K562 (cell line): Measurements from ENCODE around the gene ASCC1. TPM values are rescaled to one million over a fixed set of nuclear protein-coding genes. Genes with fewer than 3 reads are reported as not detected.

ENCODE experiments used
- ATAC-seq: fragments of 200-7000 bp; cut with Tn5 transposase; 3 replicates; pipeline ENCODE4 v1.9.1; 2020; ENCODE audit warnings: moderate library complexity
- BruUV-seq: library from RNA; stranded (reverse); fragments of 400-500 nt; replicated peaks from 2 replicates; lab custom pipeline; 2021; lab: Mats Ljungman, UMichigan
- CTCF ChIA-PET: fragments of 300-600 bp; formaldehyde crosslinking; extraction: SDS; loops from one replicate; lab custom pipeline; 2021; ENCODE audit warnings: low intra/inter-chr PET ratio; lab: Yijun Ruan, JAX
- POLR2A ChIA-PET: fragments of 300-600, 350-650 bp; sonication (Branson Sonifier 250); formaldehyde crosslinking; extraction: SDS; loops from one replicate; lab custom pipeline; 2021; ENCODE audit warnings: antibody characterized with exemption, inconsistent platforms; lab: Yijun Ruan, JAX
- DNase-seq, 4 experiments: peaks; one replicate each; pipeline versions ENCODE4 v3.0.0 to v3.0.0-alpha.2; 2011 to 2018; ENCODE audit warnings: low spot score in 3 of 4, mixed read lengths in 3 of 4; ENCODE audit errors: extremely low read depth in 1 of 4
- FAIRE-seq: peaks from 2 replicates; lab custom pipeline; 2011; peaks lifted over from hg19 to GRCh38; lab: Jason Lieb, UNC
- H2AFZ ChIP-seq: 2 replicates; pipeline ENCODE4 v1.6.0; 2011; ENCODE audit warnings: low read depth, low read length, control low read depth, inconsistent platforms
- H3K27ac ChIP-seq: fragments of 200-600 bp; 3 replicates; pipeline ENCODE4 v1.8.0; 2011; ENCODE audit warnings: low read depth, mild to moderate bottlenecking, control low read depth, inconsistent platforms, low read length, moderate library complexity, mixed read lengths; ENCODE audit errors: extremely low read depth
- H3K27me3 ChIP-seq, 2 experiments: fragments of 300-600 bp in 1 of 2; 2 replicates in 1 of 2; 3 replicates in 1 of 2; pipeline versions ENCODE4 v1.6.0 to v1.8.0; 2011; ENCODE audit warnings: inconsistent platforms in 2 of 2, low read length in 2 of 2, mild to moderate bottlenecking in 1 of 2, mixed read lengths in 1 of 2, moderate library complexity in 1 of 2; ENCODE audit not compliant: control insufficient read depth in 2 of 2, insufficient read depth in 2 of 2
- H3K36me3 ChIP-seq: fragments of 300-600 bp; 3 replicates; pipeline ENCODE4 v1.8.0; 2011; ENCODE audit warnings: mild to moderate bottlenecking, low read length, inconsistent platforms; ENCODE audit not compliant: control insufficient read depth, insufficient read depth
- H3K4me1 ChIP-seq, 2 experiments: fragments of 200-600 bp in 1 of 2; replicated peaks in 1 of 2; 2 replicates in 1 of 2; 3 replicates in 1 of 2; pipeline versions ENCODE4 v1.5.1 to v1.8.0; 2011; ENCODE audit warnings: inconsistent platforms in 2 of 2, low read length in 2 of 2, mild to moderate bottlenecking in 1 of 2, mixed read lengths in 1 of 2, moderate library complexity in 1 of 2; ENCODE audit not compliant: control insufficient read depth in 2 of 2, insufficient read depth in 2 of 2
- H3K4me2 ChIP-seq: 2 replicates; pipeline ENCODE4 v1.6.1; 2011; ENCODE audit warnings: low read length, control low read depth, inconsistent platforms, mixed read lengths; ENCODE audit not compliant: insufficient read depth
- H3K4me3 ChIP-seq: fragments of 200-600 bp; sonication (generic), shearing (Covaris generic); 2 replicates; pipeline ENCODE4 v1.5.1; 2016; ENCODE audit warnings: control low read depth, inconsistent platforms
- H3K79me2 ChIP-seq: fragments of 200-600 bp; 3 replicates; pipeline ENCODE4 v1.8.0; 2011; ENCODE audit warnings: low read length, inconsistent platforms; ENCODE audit not compliant: control insufficient read depth, insufficient read depth
- H3K9ac ChIP-seq, 2 experiments: 2 replicates each; pipeline versions ENCODE4 v1.6.0 to v1.6.1; 2011; ENCODE audit warnings: low read depth in 2 of 2, low read length in 2 of 2, control low read depth in 1 of 2, inconsistent platforms in 1 of 2, mild to moderate bottlenecking in 1 of 2, mixed read lengths in 1 of 2; ENCODE audit not compliant: insufficient read depth in 1 of 2
- H3K9me1 ChIP-seq: one replicate; pipeline ENCODE4 v1.6.0; 2011; ENCODE audit warnings: inconsistent platforms, mild to moderate bottlenecking, low read length, moderate library complexity; ENCODE audit not compliant: control insufficient read depth, insufficient read depth
- H3K9me3 ChIP-seq: replicated peaks from 2 replicates; pipeline ENCODE4 v1.5.1; 2011; ENCODE audit warnings: low read depth, low read length, inconsistent platforms; ENCODE audit not compliant: control insufficient read depth, insufficient read depth
- H4K20me1 ChIP-seq: replicated peaks from 2 replicates; pipeline ENCODE4 v1.6.1; 2011; ENCODE audit warnings: low read length, inconsistent platforms, mixed read lengths; ENCODE audit not compliant: control insufficient read depth, insufficient read depth
- C11orf30 ChIP-seq: fragments of 450-650 bp; IDR thresholded peaks from 2 replicates; pipeline ENCODE4 v1.6.1; 2016; ENCODE audit warnings: low read depth, mild to moderate bottlenecking
- DPF2 ChIP-seq: fragments of 450-650 bp; IDR thresholded peaks from 2 replicates; pipeline ENCODE4 v1.6.1; 2016
- FOSL1 ChIP-seq: fragments of 200-800 bp; sonication (Bioruptor generic); conservative IDR thresholded peaks from 2 replicates; pipeline ENCODE4 v1.6.1; 2016; ENCODE audit warnings: missing genetic modification characterization, missing compliant biosample characterization
- HDAC3 ChIP-seq: fragments of 450-650 bp; IDR thresholded peaks from 2 replicates; pipeline ENCODE4 v1.6.1; 2018; ENCODE audit warnings: borderline replicate concordance, mild to moderate bottlenecking, moderate library complexity; ENCODE audit not compliant: partially characterized antibody
- JUND ChIP-seq, 2 experiments: IDR thresholded peaks; 2 replicates in 1 of 2; 3 replicates in 1 of 2; pipeline ENCODE4 v1.6.1; 2011; ENCODE audit warnings: borderline replicate concordance in 2 of 2, low read depth in 2 of 2, low read length in 2 of 2, improper control_type of control experiment in 1 of 2, missing biosample characterization in 1 of 2, missing genetic modification characterization in 1 of 2, missing genetic modification reagents in 1 of 2
- MCM3 ChIP-seq: fragments of 450-650 bp; IDR thresholded peaks from 2 replicates; pipeline ENCODE4 v1.6.1; 2016
- NBN ChIP-seq: fragments of 450-650 bp; IDR thresholded peaks from 2 replicates; pipeline ENCODE4 v1.6.1; 2016; ENCODE audit warnings: low read depth, mild to moderate bottlenecking
- NFE2 ChIP-seq: IDR thresholded peaks from 2 replicates; pipeline ENCODE4 v1.6.1; 2014; ENCODE audit warnings: antibody characterized with exemption, low read depth
- RBM25 ChIP-seq: fragments of 200-400 bp; formaldehyde crosslinking; IDR thresholded peaks from 2 replicates; pipeline ENCODE4 v1.6.1; 2018; ENCODE audit warnings: low read length, low read depth, moderate library complexity; ENCODE audit not compliant: severe bottlenecking
- SMARCA5 ChIP-seq: fragments of 450-650 bp; IDR thresholded peaks from 2 replicates; pipeline ENCODE4 v1.6.1; 2016
- SPI1 ChIP-seq: IDR thresholded peaks from 2 replicates; pipeline ENCODE4 v1.6.1; 2011; ENCODE audit warnings: low read depth, low read length, control low read depth, borderline replicate concordance
- ZBTB33 ChIP-seq: sonication (generic); formaldehyde crosslinking; IDR thresholded peaks from 2 replicates; pipeline ENCODE4 v1.8.1; 2023; ENCODE audit warnings: mild to moderate bottlenecking, missing genetic modification reagents
- ZNF121 ChIP-seq: sonication (generic); formaldehyde crosslinking; conservative IDR thresholded peaks from 2 replicates; pipeline ENCODE4 v1.8.0; 2022; ENCODE audit warnings: missing genetic modification reagents
- ZNF316 ChIP-seq: fragments of 450-650 bp; IDR thresholded peaks from 2 replicates; pipeline ENCODE4 v1.6.1; 2016
- WGBS: fragments of 100-300 bp; shearing (Covaris generic); methylation state at CpG from one replicate; pipeline ENCODE4 v1.1.6; 2016; ENCODE audit warnings: low coverage, mixed read lengths; ENCODE audit not compliant: insufficient coverage; ENCODE audit errors: missing lambda C conversion rate; 5-methylcytosine and 5-hydroxymethylcytosine counted together
- in situ Hi-C: fragments of 300-500 bp; cut with MboI; formaldehyde crosslinking; loops from 4 replicates; pipeline ENCODE4 v1.15.0; 2018; ENCODE audit warnings: inconsistent platforms, mixed read lengths
- intact Hi-C: fragments of 100-400 bp; cut with micrococcal nuclease; formaldehyde crosslinking; loops from 2 replicates; pipeline ENCODE4 v1.14.2; 2022
- polyA plus RNA-seq, 8 experiments: library from polyadenylated mRNA; depleted of rRNA in 4 of 8; stranded (reverse) in 5 of 8; unstranded in 3 of 8; fragments of >200 nt; fragmentation: Nextera tagmentation in 2 of 8; fragmentation: Illumina TruSeq in 1 of 8; extraction: Ambion mirVana in 2 of 8; extraction: Trizol in 1 of 8; gene quantifications; 2 replicates each; pipeline versions ENCODE4 v1.2.1 to v1.2.3, GENCODE V29; 2011 to 2014; ENCODE audit warnings: inconsistent platforms in 1 of 8, missing spikeins in 1 of 8
- total RNA-seq, 7 experiments: library from RNA; depleted of rRNA in 6 of 7; stranded (reverse); fragments of >200 nt in 6 of 7; fragmentation: Illumina TruSeq in 2 of 7; extraction: Trizol in 2 of 7; gene quantifications; 2 replicates each; pipeline versions ENCODE4 v1.2.1 to v1.2.3, GENCODE V29; 2011 to 2021; ENCODE audit warnings: low replicate concordance in 1 of 7
- TF ChIP-seq, protein P1 (sequence below): sonication (generic); formaldehyde crosslinking; IDR thresholded peaks from 2 replicates; pipeline ENCODE4 v1.8.0; 2022; ENCODE audit warnings: missing genetic modification reagents, mild to moderate bottlenecking, borderline replicate concordance

ASCC1 gene
- total and polyA plus RNA-seq, 9 of the 15 experiments (the other 6 are each of a cell fraction or from before 2014, with no cell fraction given): 31.7 to 73.3 (median 52.8) TPM

DNA sequence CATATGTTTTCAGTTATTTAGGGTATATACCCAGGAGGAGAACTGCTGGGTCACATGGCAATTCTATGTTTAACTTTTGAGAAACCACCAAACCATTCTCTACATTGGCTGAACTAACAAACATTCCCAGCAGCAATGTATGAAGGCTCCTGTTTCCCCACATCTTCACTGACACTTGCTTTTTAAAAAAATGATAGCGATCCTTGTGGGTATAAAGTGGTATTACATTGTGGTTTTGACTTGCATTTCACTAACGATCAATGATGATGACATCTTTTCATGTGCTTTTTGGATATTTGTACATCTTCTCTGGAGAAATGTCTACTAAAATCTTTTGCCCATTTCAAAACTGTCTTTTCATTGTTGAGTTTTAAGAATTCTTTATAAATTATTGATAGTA lies 51.5 kb downstream of the ASCC1 start (continued):
- no peak for TF ChIP-seq NBN

DNA sequence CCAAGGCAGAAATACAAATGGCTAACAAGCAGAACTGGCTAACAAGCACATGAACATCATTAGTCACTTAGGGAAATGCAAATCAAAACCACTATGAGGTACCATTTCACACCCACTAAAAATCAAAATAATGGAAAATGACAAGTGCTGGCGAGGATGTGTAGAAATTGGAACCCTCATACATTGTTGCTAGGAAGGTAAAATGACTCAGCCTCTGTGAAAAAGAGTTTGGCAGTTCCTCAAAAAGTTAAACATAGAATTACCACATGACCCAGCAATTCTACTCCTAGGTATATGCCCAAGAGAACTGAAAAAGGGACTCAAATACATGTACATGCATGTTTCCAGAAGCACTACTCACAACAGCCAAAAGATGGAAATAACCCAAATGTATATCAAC lies 53.1 kb downstream of the ASCC1 start:
- H3K36me3 ChIP-seq: peaks cover 6% of the 10 kb centered on the region; the same call in 1 of the 3 replicates
- no peak overlapping the region for H2AFZ ChIP-seq
- CTCF ChIA-PET: no interaction called here
- H3K27ac ChIP-seq: no peak overlapping the region
- no peaks in the 10 kb centered on the region for H4K20me1 ChIP-seq
- no peaks in the 10 kb centered on the region for H3K9me1 ChIP-seq
- no peaks in the 10 kb centered on the region for H3K27me3 ChIP-seq
- H3K4me3 ChIP-seq: no peak overlapping the region
- FAIRE-seq (no peak), DNase-seq (no peak), ATAC-seq (no peak)
- intact Hi-C loops: no loop called here
- in situ Hi-C loops: no loop called here
- H3K4me2 ChIP-seq: no peak overlapping the region
- no TSS peak for BruUV-seq
- no peaks in the 10 kb centered on the region for H3K79me2 ChIP-seq
- H3K9ac ChIP-seq: no peak overlapping the region
- WGBS: 76% methylated on average over 1 of the region's 1 CpG
- TF ChIP-seq FOSL1 (peak; percentile 52; the same call in 1 of the 2 replicates), SPI1 (peak; percentile 75; the same call in 1 of the 2 replicates), JUND (IDR thresholded peaks at IDR 0.05; ENCODE audit: borderline replicate concordance, low read depth, low read length) (no peak), JUND (tag; IDR thresholded peaks at IDR 0.05; ENCODE audit: borderline replicate concordance, low read depth, low read length) (0 out of 3 replicates have a peak, but pooled peaks have one; percentile 26), NFE2 (peak; percentile 50; the same call in 1 of the 2 replicates), RBM25 (peak; percentile 95), HDAC3 (no peak), ZNF121 (CRISPR knock-in tag) (peak; percentile 15; the same call in 1 of the 2 replicates), SMARCA5 (peak; percentile 50; the same call in 1 of the 2 replicates), C11orf30 (peak; percentile 63), MCM3 (no peak), ZBTB33 (peak; percentile 19; the same call in 1 of the 2 replicates), DPF2 (peak; percentile 26; the same call in 1 of the 2 replicates), ZNF316 (peak; percentile 37; the same call in 1 of the 2 replicates)
- TF ChIP-seq, protein P1, sequence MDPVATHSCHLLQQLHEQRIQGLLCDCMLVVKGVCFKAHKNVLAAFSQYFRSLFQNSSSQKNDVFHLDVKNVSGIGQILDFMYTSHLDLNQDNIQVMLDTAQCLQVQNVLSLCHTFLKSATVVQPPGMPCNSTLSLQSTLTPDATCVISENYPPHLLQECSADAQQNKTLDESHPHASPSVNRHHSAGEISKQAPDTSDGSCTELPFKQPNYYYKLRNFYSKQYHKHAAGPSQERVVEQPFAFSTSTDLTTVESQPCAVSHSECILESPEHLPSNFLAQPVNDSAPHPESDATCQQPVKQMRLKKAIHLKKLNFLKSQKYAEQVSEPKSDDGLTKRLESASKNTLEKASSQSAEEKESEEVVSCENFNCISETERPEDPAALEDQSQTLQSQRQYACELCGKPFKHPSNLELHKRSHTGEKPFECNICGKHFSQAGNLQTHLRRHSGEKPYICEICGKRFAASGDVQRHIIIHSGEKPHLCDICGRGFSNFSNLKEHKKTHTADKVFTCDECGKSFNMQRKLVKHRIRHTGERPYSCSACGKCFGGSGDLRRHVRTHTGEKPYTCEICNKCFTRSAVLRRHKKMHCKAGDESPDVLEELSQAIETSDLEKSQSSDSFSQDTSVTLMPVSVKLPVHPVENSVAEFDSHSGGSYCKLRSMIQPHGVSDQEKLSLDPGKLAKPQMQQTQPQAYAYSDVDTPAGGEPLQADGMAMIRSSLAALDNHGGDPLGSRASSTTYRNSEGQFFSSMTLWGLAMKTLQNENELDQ (CRISPR knock-in tag): no peak
- POLR2A ChIA-PET: no interaction called here
- no peaks in the 10 kb centered on the region for H3K9me3 ChIP-seq
- H3K4me1 ChIP-seq: no peaks in the 10 kb centered on the region
